GM12878 (cell line): ENCODE results near the gene SFMBT1. TPM values are rescaled to one million over a fixed set of nuclear protein-coding genes. Genes with fewer than 3 reads are reported as not detected.

ENCODE experiments used
- ATAC-seq: fragments of 200-7000 bp; cut with Tn5 transposase; 3 replicates; pipeline ENCODE4 v1.9.1; 2020; ENCODE audit warnings: mild to moderate bottlenecking, moderate library complexity
- BruUV-seq: library from RNA; stranded (reverse); fragments of 400-500 nt; replicated peaks from 2 replicates; lab custom pipeline; 2021; lab: Mats Ljungman, UMichigan
- CTCF ChIA-PET: fragments of 300-600 bp; sonication (Branson Sonifier 250); formaldehyde crosslinking; extraction: SDS; loops from one replicate; lab custom pipeline; 2021; ENCODE audit warnings: inconsistent platforms; lab: Yijun Ruan, JAX
- POLR2A ChIA-PET: fragments of 350-600 bp; formaldehyde crosslinking; extraction: SDS; loops from one replicate; lab custom pipeline; 2021; ENCODE audit warnings: inconsistent platforms; lab: Charles Lee
- RAD21 ChIA-PET: fragments of 300-600 bp; sonication (Branson Sonifier 250); formaldehyde crosslinking; loops from one replicate; lab custom pipeline; 2023; ENCODE audit warnings: antibody characterized with exemption; ENCODE audit not compliant: unreplicated experiment; lab: Charles Lee
- SMC1A ChIA-PET: fragments of 300-600 bp; sonication (Branson Sonifier 250); formaldehyde crosslinking; loops from one replicate; lab custom pipeline; 2023; ENCODE audit not compliant: unreplicated experiment, uncharacterized antibody; lab: Charles Lee
- DNase-seq: peaks from one replicate; pipeline ENCODE4 v3.0.0-alpha.2; 2011; ENCODE audit warnings: low read depth, low spot score
- FAIRE-seq: peaks from 3 replicates; lab custom pipeline; 2011; peaks lifted over from hg19 to GRCh38; lab: Jason Lieb, UNC
- H2AFZ ChIP-seq: 2 replicates; pipeline ENCODE4 v1.6.0; 2011; ENCODE audit warnings: low read depth, low read length, control low read depth; ENCODE audit not compliant: control insufficient read depth
- H3K27ac ChIP-seq: 2 replicates; pipeline ENCODE4 v1.5.1; 2011; ENCODE audit warnings: control low read depth; ENCODE audit not compliant: control insufficient read depth, insufficient read depth
- H3K27me3 ChIP-seq, 2 experiments: replicated peaks in 1 of 2; 2 replicates each; pipeline versions ENCODE4 v1.6.0 to v1.6.1; 2011; ENCODE audit warnings: low read length in 1 of 2; ENCODE audit not compliant: control insufficient read depth in 2 of 2, insufficient read depth in 2 of 2
- H3K36me3 ChIP-seq, 2 experiments: 2 replicates each; pipeline ENCODE4 v1.5.1; 2011; ENCODE audit warnings: low read length in 1 of 2; ENCODE audit not compliant: control insufficient read depth in 2 of 2, insufficient read depth in 2 of 2
- H3K4me1 ChIP-seq: 2 replicates; pipeline ENCODE4 v1.6.1; 2011; ENCODE audit warnings: mild to moderate bottlenecking, low read length, moderate library complexity, mixed read lengths; ENCODE audit not compliant: control insufficient read depth, insufficient read depth
- H3K4me2 ChIP-seq: 2 replicates; pipeline ENCODE4 v1.6.0; 2011; ENCODE audit warnings: control low read depth; ENCODE audit not compliant: control insufficient read depth, insufficient read depth
- H3K4me3 ChIP-seq: fragments of 200-600 bp; sonication (generic); 2 replicates; pipeline ENCODE4 v1.5.1; 2016
- H3K79me2 ChIP-seq: 2 replicates; pipeline ENCODE4 v1.6.0; 2011; ENCODE audit warnings: low read length; ENCODE audit not compliant: control insufficient read depth, insufficient read depth
- H3K9ac ChIP-seq: 2 replicates; pipeline ENCODE4 v1.8.0; 2011; ENCODE audit warnings: low read length, control low read depth, mixed read lengths; ENCODE audit not compliant: control insufficient read depth, insufficient read depth
- H3K9me3 ChIP-seq: replicated peaks from 3 replicates; pipeline ENCODE4 v1.5.1; 2011; ENCODE audit warnings: mild to moderate bottlenecking, low read length; ENCODE audit not compliant: control insufficient read depth, insufficient read depth
- H4K20me1 ChIP-seq: 2 replicates; pipeline ENCODE4 v1.6.0; 2011; ENCODE audit not compliant: control insufficient read depth, insufficient read depth
- CREM ChIP-seq: IDR thresholded peaks from 2 replicates; pipeline ENCODE4 v1.6.1; 2014; ENCODE audit warnings: antibody characterized with exemption, low read depth
- IRF5 ChIP-seq: fragments of 450-650 bp; IDR thresholded peaks from 2 replicates; pipeline ENCODE4 v1.6.1; 2017; ENCODE audit warnings: borderline replicate concordance
- NFYA ChIP-seq: IDR thresholded peaks from 2 replicates; pipeline ENCODE4 v1.6.1; 2011; ENCODE audit warnings: low read depth, mild to moderate bottlenecking, low read length, improper control_type of control experiment, borderline replicate concordance
- NRF1 ChIP-seq: conservative IDR thresholded peaks from 2 replicates; pipeline ENCODE4 v1.6.1; 2011; ENCODE audit warnings: mild to moderate bottlenecking, low read depth, low read length, improper control_type of control experiment
- TAF1 ChIP-seq: IDR thresholded peaks from 2 replicates; pipeline ENCODE4 v1.6.1; 2011; ENCODE audit warnings: mild to moderate bottlenecking, low read depth, low read length, borderline replicate concordance
- WGBS: methylation state at CpG from one replicate; pipeline ENCODE4 v1.1.6; 2016; ENCODE audit warnings: low lambda C conversion rate; ENCODE audit not compliant: insufficient replicate concordance, insufficient coverage; ENCODE audit errors: missing lambda C conversion rate; 5-methylcytosine and 5-hydroxymethylcytosine counted together
- in situ Hi-C: fragments of 300-500 bp; cut with MboI; formaldehyde crosslinking; loops from 9 replicates; pipeline ENCODE4 v1.14.3; 2018; ENCODE audit warnings: mixed read lengths
- intact Hi-C: fragments of 100-400 bp; cut with micrococcal nuclease; formaldehyde crosslinking; loops from one replicate; pipeline ENCODE4 v1.14.2; 2022; ENCODE audit not compliant: unreplicated experiment
- polyA plus RNA-seq, 11 experiments: library from polyadenylated mRNA; depleted of rRNA in 4 of 11; unstranded in 6 of 11; stranded (reverse) in 5 of 11; fragments of >200 nt; fragmentation: Nextera tagmentation in 4 of 11; fragmentation: Illumina TruSeq in 1 of 11; extraction: Ambion mirVana in 4 of 11; extraction: Trizol in 1 of 11; gene quantifications; 1 replicate in 1 of 11; 2 replicates in 10 of 11; pipeline versions ENCODE4 v1.2.1 to v1.2.3, GENCODE V29; 2011 to 2016; ENCODE audit warnings: inconsistent platforms in 2 of 11, missing spikeins in 2 of 11, low read depth in 1 of 11
- total RNA-seq, 4 experiments: library from RNA; depleted of rRNA in 3 of 4; stranded (reverse); fragments of >200 nt in 3 of 4; fragmentation: Illumina TruSeq in 1 of 4; extraction: Trizol in 1 of 4; gene quantifications; 2 replicates each; pipeline versions ENCODE4 v1.2.1 to v1.2.3, GENCODE V29; 2013 to 2021
- TF ChIP-seq, protein P1 (sequence below): IDR thresholded peaks from 2 replicates; pipeline ENCODE4 v1.6.1; 2011; ENCODE audit warnings: low read depth, mild to moderate bottlenecking, low read length, moderate library complexity, borderline replicate concordance; ENCODE audit errors: extremely low read depth

SFMBT1 gene
- total and polyA plus RNA-seq, 10 of the 15 experiments (the other 5 are each of a cell fraction or from before 2014, with no cell fraction given), result 3.2 to 19.5 (median 11.4) TPM

DNA sequence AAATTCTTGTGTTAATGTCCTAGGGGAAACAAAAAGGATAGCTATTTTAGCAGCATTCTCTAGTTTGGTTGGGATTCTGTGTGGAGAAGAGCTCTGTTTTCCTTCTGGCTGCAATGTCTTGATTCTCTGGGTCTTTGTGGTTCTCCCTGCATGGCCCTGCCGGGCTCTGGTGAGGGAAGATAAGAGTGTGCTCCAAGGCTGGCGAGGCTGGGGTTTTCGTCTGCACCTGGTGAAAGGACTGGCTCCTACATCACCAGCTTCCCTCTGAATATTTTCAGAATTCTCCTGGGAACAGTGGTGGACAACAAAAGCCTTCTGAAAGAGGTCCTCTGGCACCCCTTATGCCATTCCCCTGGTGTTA, 38.1 kb upstream of the SFMBT1 start:
- no peaks in the 10 kb centered on the region; a peak in 4 of 4 replicates for H3K36me3 ChIP-seq
- no peaks in the 10 kb centered on the region for H3K4me1 ChIP-seq
- ChIA-PET CTCF (no interaction called here), SMC1A (interaction anchor here (0.8 to 0.9 kb wide), 2 partner anchors 21 to 58 kb away, joined by 3 read pairs; no protein-coding TSS in a partner anchor), POLR2A (no interaction called here), RAD21 (no interaction called here)
- no peak overlapping the region for H2AFZ ChIP-seq
- no TSS peak for BruUV-seq
- ATAC-seq, result no peak
- intact Hi-C loops, result no loop called here
- in situ Hi-C loops, result no loop called here
- H3K4me3 ChIP-seq, result no peak overlapping the region
- DNase-seq, result no peak
- WGBS, result 73% methylated on average over 3 of the region's 3 CpGs
- H3K27ac ChIP-seq, result no peak overlapping the region
- no peak overlapping the region for H3K4me2 ChIP-seq
- H3K27me3 ChIP-seq, result no peaks in the 10 kb centered on the region
- TF ChIP-seq TAF1 (no peak), CREM (no peak), IRF5 (no peak), NFYA (no peak), NRF1 (no peak)
- TF ChIP-seq, protein P1, sequence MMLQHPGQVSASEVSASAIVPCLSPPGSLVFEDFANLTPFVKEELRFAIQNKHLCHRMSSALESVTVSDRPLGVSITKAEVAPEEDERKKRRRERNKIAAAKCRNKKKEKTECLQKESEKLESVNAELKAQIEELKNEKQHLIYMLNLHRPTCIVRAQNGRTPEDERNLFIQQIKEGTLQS, result no peak
- TF ChIP-seq, all 136 proteins: peak for 0
- no peaks in the 10 kb centered on the region for H4K20me1 ChIP-seq
- no peaks in the 10 kb centered on the region for H3K79me2 ChIP-seq
- no peak overlapping the region for H3K9ac ChIP-seq
- no peak for FAIRE-seq
- H3K9me3 ChIP-seq, result no peaks in the 10 kb centered on the region
